ENCODE data around the gene LMO1.

The LMO1 gene

DNA sequence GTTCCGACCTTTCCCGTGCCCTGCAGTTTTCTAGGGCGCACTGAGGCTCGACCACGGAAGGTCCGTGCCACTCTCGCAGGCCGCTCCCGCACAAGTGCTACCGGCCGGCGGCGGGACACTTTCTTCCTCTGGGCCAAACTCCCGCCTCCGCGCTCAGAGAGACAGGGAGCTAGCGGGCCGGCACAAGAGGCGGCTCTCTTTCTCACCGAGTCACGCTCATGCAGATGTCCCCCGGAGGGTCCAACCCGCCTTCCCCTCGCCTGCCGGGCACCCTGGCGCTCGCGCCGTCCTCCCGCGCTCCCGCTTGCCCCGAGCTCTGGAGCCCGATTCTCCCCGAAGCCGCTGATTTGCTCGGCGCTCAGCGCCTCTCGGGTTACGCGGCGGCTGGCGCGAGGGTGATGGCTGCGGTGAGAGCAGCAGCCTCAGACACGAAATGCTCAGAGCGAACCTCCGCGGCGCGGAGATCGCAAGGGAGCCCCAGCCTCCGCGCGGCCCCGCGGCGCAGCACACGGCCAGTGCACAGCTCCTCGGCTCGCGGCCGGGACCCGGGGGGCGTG lies 1.0 kb downstream of the LMO1 start:
- DNase-seq = no peak

- DNase-seq = no peak
Measured at GRCh38 chr11:8261921-8262551, 1.6 kb downstream of the LMO1 start.

DNA sequence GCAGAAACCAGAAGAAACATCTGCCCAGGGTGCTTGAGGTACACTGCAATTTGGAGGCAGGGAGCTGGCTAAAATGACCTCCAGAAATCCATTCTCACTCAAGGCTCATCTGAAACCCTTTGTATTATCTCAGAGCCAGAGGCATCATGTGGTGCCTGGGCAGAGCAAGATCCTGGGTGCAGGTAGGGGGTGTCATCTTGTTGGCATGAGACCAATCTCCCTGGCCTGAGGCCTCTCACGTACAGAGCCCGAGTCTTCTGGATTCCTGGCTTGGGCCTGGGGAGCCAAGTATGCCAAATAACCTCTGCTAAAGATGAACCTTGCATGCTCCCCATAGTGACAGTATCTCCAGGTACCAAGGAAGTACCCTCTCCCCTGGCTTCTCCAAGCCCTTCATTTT lies 2.4 kb downstream of the LMO1 start:
- no peak for DNase-seq

- no peak for DNase-seq
Measured at GRCh38 chr11:8260202-8260966, 3.3 kb downstream of the LMO1 start.

- no peak for DNase-seq
Measured at GRCh38 chr11:8259306-8259959, 4.2 kb downstream of the LMO1 start.

DNA sequence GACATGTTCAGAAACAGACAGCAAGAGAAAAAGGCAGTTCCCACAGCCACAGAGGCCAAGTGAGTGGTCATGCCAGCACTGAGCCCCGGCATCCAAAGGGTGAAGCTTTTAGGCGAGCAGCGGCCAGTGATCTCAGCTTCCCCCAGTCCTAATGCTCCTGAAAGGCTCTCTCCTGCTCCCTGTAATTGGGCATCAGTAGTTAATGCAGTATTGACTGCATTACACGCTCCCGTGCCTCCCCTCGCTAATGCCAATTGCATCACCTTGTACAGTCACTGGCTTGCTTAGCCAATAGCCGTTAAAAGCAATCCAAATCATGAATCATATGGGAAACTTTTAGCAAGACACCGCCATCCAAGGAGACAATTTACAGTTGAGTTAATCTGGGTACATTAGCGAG lies 4.9 kb downstream of the LMO1 start:
- no peak for DNase-seq

GRCh38 chr11:8258289-8258688 lies 5.4 kb downstream of the LMO1 start:
- no peak for DNase-seq

- no peak for DNase-seq
Measured at GRCh38 chr11:8257003-8257664, 6.5 kb downstream of the LMO1 start.

GRCh38 chr11:8256271-8257002 lies 7.2 kb downstream of the LMO1 start:
- DNase-seq = no peak

DNA sequence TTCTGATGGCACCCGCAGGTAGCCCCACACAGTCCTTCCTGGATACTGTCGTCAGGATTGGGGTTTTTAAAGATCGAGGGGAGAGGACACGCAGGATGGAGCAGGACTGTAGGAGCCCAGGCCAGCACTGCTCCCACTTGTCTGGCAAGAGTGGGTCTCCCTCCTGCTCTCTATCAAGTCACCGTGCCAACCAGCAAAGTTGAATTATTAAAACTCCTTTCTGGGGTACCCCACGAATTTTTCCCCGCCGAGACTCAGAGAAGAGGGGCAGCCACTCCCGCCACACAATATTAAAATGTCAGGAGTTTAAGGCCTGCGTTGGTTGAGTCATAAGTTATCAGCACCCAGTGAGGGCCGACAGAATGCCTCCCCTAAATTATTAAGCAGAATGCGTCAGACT lies 10.1 kb downstream of the LMO1 start:
- no peak for DNase-seq

- DNase-seq = no peak
Measured at GRCh38 chr11:8252946-8253345, 10.7 kb downstream of the LMO1 start.

DNA sequence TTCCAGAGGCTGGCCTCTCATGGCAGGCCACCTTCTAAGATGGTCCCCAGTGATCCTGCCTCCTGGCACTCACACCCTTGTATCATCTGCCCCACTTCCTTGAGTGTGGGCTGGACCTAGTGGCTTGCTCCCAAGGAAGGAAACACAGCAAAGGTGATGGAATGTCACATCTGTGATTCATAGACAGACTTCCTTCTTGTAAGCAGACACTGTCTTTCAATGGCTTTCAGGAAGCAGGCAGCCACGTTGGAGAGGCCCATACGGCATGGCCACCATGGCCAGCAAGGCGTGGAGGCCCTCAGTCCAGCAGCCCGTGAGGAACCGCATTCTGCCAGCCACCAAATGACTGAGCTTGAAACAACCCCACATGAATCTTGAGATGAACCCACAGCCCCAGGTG lies 11.3 kb downstream of the LMO1 start:
- DNase-seq = no peak

DNA sequence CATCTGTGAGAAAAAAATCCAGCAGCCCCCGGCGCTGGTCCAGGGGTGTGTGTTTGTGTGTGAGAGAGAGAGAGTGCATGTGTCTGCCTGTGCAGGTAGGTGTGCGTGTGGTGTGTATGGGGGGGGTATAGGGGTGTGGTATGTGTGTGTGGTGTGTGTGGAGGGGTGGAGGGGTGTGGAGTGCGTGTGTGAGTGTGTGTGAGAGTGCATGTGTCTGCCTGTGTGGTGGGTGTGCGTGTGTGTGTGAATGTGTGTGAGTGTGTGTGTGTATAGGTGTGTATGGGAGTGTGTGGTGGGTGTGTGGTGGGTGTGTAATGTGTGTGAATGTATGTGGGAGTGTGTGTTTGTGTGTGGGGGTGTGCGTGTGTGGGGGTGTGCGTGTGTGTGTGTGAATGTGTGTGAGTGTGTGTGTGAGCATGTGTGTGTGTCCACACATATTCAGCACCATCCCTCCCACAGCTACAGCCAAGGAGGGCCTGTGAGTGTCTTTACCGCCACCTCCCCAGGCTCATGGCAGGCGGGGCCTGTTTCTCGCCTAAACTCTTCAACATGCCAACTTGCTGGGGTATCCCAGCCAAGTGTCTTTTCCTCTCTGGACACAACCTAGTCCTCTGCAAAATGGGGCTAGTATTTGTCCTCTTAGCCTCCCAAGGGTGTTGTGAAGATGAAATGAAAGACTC lies 11.9 kb downstream of the LMO1 start:
- no peak for DNase-seq

DNA sequence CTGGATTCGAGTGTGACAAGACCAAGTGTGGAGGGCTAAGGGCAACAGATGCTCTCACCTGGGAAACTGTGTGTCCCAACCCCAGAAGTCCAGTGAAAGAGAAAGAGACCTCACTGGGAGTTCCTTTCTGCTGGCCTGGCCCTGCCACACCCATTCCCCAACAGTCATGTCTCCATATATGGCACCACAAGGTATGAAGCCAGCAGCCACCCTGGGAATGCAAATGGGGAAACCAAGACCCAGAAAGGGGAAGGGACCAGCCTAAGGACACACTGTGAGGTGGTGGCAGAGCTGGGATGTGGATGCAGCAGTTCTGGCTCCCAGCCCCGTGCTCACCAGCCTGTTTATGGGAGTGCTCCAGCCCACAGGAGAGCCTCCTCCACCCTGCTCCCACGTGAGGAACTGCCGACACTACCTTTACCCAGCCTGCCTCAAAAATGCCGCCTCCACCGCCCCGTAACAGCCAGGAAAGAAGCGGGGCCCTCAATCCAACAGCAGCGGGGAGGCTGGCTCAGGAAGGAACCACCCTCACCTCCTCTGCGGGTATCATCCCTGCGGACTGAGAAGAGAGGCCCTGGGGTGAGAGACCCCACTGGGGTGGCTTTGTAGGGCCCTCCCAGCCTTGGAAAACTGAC lies 12.6 kb downstream of the LMO1 start:
- no peak for DNase-seq

GRCh38 chr11:8250434-8250833 lies 13.2 kb downstream of the LMO1 start:
- no peak for DNase-seq

GRCh38 chr11:8249482-8249881 lies 14.2 kb downstream of the LMO1 start:
- no peak for DNase-seq

- no peak for DNase-seq
Measured at GRCh38 chr11:8248786-8249185, 14.9 kb downstream of the LMO1 start.

- DNase-seq = no peak
Measured at GRCh38 chr11:8247312-8247711, 16.4 kb downstream of the LMO1 start.

- DNase-seq = no peak
Measured at GRCh38 chr11:8243458-8243857, 20.2 kb downstream of the LMO1 start.

DNA sequence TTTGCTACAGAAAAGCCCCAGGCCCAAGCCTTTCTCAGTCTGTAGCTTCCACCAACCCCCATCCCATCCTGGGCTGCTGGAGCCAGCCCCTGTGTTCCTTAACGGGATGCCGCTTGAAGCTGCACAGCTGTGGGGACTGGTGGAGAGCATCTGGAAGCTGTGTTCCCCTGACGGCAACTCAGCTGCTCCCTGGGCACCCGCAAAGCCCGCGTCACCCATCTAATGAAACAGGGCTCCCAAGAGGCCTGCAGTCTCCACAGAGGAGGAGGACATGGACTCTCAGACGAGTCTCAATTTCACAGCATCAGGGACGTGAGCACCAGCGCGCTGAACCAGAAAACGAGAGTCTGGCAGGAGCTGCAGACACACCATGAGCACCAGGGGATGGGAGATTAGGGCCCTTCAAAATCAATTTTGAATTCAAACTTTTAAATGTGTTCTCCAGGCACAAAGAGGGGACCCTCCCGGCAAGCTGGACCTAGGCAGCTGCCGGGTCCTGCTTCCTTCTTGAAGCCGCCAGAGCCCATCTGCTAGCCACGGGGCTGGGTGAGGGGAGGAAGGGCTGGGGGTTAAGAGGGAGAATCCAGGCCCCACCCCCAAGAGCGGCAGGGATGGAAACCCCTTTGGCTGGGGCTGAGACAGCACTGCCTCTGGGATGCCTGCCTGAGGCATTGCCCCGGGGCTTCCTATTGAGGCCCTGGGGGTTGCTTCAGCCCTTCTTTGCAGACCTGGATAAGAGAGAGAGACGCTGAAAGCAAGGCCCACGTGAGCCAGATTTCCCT lies 21.0 kb downstream of the LMO1 start:
- DNase-seq = no peak

DNA sequence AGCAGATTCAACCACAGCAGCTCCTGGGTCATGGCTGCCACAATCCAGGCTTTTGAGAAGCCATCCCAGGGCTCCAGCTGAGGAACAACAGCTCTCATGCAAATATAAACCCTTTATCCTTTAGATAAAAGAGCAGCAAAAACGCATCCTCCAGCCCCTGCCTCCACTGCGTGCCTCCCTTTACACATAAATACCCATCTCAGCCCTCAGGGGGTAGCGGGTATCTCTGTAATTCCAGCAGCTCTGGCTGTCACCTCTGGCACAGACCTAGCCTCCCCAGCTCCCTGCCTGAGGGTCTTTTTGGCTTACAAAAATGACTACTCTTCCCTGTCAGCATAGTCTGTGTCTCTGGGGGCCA lies 21.6 kb downstream of the LMO1 start:
- no peak for DNase-seq
